Ovary (tissue), 3 donors: ENCODE data around the gene MATK.
"Not testable (repeated sequence)": the region's sequence is repeated elsewhere in the genome, so short reads cannot be mapped to it uniquely, and the experiment has no call there.

ENCODE experiments used
- EP300 ChIP-seq: sonication (generic); formaldehyde crosslinking; IDR thresholded peaks from one replicate; pipeline ENCODE4 v1.6.1; 2017; ENCODE audit warnings: antibody characterized with exemption
- POLR2A ChIP-seq: fragments of 450-650 bp; IDR thresholded peaks from one replicate; pipeline ENCODE4 v1.6.1; 2017; ENCODE audit warnings: antibody characterized with exemption, mild to moderate bottlenecking, moderate library complexity
- TF ChIP-seq, protein P1 (sequence below), 3 donors: fragments of 450-650 bp in 2 of 3; fragments of 200-600 bp in 1 of 3; IDR thresholded peaks; one replicate each; pipeline versions ENCODE4 v1.5.1 to v1.8.0; 2016 to 2022; ENCODE audit warnings: antibody characterized with exemption in 3 of 3, mild to moderate bottlenecking in 1 of 3
- donor health status: DM: no; HTN: no; CAD: no.

DNA sequence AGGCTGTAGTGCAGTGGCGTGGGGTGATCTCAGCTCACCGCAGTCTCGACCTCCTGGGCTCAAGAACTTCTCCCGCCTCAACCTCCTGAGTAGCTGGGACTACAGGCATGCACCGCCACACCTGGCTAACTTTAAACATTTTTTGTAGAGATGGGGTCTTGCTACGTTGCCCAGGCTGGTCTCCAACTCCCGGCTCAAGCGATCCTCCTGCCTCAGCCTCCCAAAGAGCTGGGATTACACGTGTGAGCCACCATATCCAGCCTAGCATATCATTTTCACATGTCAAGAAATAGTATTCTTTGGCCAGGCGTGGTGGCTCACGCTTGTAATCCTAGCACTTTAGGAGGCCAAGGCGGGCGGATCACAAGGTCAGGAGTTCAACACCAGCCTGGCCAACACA, 27.9 kb downstream of the MATK start:
- TF ChIP-seq, protein P1, sequence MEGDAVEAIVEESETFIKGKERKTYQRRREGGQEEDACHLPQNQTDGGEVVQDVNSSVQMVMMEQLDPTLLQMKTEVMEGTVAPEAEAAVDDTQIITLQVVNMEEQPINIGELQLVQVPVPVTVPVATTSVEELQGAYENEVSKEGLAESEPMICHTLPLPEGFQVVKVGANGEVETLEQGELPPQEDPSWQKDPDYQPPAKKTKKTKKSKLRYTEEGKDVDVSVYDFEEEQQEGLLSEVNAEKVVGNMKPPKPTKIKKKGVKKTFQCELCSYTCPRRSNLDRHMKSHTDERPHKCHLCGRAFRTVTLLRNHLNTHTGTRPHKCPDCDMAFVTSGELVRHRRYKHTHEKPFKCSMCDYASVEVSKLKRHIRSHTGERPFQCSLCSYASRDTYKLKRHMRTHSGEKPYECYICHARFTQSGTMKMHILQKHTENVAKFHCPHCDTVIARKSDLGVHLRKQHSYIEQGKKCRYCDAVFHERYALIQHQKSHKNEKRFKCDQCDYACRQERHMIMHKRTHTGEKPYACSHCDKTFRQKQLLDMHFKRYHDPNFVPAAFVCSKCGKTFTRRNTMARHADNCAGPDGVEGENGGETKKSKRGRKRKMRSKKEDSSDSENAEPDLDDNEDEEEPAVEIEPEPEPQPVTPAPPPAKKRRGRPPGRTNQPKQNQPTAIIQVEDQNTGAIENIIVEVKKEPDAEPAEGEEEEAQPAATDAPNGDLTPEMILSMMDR (IDR thresholded peaks at IDR 0.05): not testable (repeated sequence)
- TF ChIP-seq POLR2A, EP300: not testable (repeated sequence)
